IPS-NIHi7 (cell line): Measurements from ENCODE around the gene ZKSCAN5.
"Not testable (repeated sequence)": the region's sequence is repeated elsewhere in the genome, so short reads cannot be mapped to it uniquely, and the experiment has no call there.

Experiments
- DNase-seq: peaks from one replicate; pipeline ENCODE4 v3.0.0; 2012; ENCODE audit warnings: mixed read lengths; ENCODE audit errors: extremely low spot score

ZKSCAN5 gene

GRCh38 chr7:99497766-99498545, 6.5 kb upstream of the ZKSCAN5 start:
- no peak for DNase-seq

- no peak for DNase-seq
Measured at GRCh38 chr7:99498546-99498944, 5.9 kb upstream of the ZKSCAN5 start.

GRCh38 chr7:99499371-99499720, 5.1 kb upstream of the ZKSCAN5 start:
- DNase-seq: no peak

GRCh38 chr7:99499721-99500636, 4.5 kb upstream of the ZKSCAN5 start, which contains the start of gene ZNF394:
Gene ZNF394, minus strand, starts transcription at chr7:99500281. Its CDS starts 188 bp downstream, at chr7:99500093.
- DNase-seq: peak; percentile 94

GRCh38 chr7:99500637-99501009, 3.8 kb upstream of the ZKSCAN5 start:
- DNase-seq: no peak

- not testable (repeated sequence) for DNase-seq
Measured at GRCh38 chr7:99501236-99501635, 3.2 kb upstream of the ZKSCAN5 start.

- DNase-seq: peak; percentile 99
Measured at GRCh38 chr7:99504281-99504602, 220 bp upstream of the ZKSCAN5 start.

- DNase-seq: no peak
Measured at GRCh38 chr7:99505324-99505662, 831 bp downstream of the ZKSCAN5 start.

- no peak for DNase-seq
Measured at GRCh38 chr7:99514050-99514449, 9.6 kb downstream of the ZKSCAN5 start.

- DNase-seq: no peak
Measured at GRCh38 chr7:99521399-99521798, 16.9 kb downstream of the ZKSCAN5 start.

GRCh38 chr7:99525713-99526440, 21.4 kb downstream of the ZKSCAN5 start:
- peak; percentile 45 for DNase-seq

- DNase-seq: no peak
Measured at GRCh38 chr7:99531354-99531765, 26.9 kb downstream of the ZKSCAN5 start.

GRCh38 chr7:99535667-99536066, 31.2 kb downstream of the ZKSCAN5 start:
- DNase-seq: no peak

- DNase-seq: no peak
Measured at GRCh38 chr7:99539213-99539811, 34.9 kb downstream of the ZKSCAN5 start.

- DNase-seq: no peak
Measured at GRCh38 chr7:99540542-99540941, 36.1 kb downstream of the ZKSCAN5 start.

- no peak for DNase-seq
Measured at GRCh38 chr7:99541212-99541611, 36.8 kb downstream of the ZKSCAN5 start.

GRCh38 chr7:99543081-99543671, 38.7 kb downstream of the ZKSCAN5 start:
- no peak for DNase-seq

GRCh38 chr7:99543916-99544315, 39.5 kb downstream of the ZKSCAN5 start:
- no peak for DNase-seq

- not testable (repeated sequence) for DNase-seq
Measured at GRCh38 chr7:99545308-99545707, 40.8 kb downstream of the ZKSCAN5 start.

GRCh38 chr7:99549545-99549944, 45.1 kb downstream of the ZKSCAN5 start:
- DNase-seq: not testable (repeated sequence)

- DNase-seq: no peak
Measured at GRCh38 chr7:99551334-99551733, 46.9 kb downstream of the ZKSCAN5 start.
